AG10803 (cell line): Measurements from ENCODE around the gene ZRANB1.

Experiments
- DNase-seq: peaks from one replicate; pipeline ENCODE4 v3.0.0; 2010; ENCODE audit warnings: low read depth
- H3K4me3 ChIP-seq: 2 replicates; pipeline ENCODE4 v1.5.1; 2011; ENCODE audit warnings: mild to moderate bottlenecking, low read length, control low read depth
- TF ChIP-seq, protein P1 (sequence below): conservative IDR thresholded peaks from 2 replicates; pipeline ENCODE4 v1.5.1; 2011; ENCODE audit warnings: mild to moderate bottlenecking, low read length, control low read depth, inconsistent platforms

ZRANB1 gene

DNA sequence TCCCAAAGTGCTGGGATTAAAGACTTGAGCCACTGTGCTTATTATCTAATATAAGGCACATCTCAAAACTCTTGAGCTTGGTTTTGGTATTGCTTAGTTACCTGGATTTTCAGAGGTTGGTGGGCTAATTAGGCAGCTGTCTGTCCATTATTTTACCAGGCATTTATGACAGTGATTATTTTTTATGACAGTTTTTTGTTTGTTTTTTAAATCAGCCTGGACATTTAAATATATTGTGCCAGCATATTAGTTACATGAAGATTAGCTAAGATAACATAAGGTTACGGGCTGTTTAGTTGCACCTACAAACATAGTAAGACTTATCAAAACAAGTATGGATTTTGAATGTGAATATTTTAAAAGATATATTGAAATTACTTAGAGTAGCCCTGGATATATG lies 2.6 kb upstream of the ZRANB1 start:
- no peak overlapping the region for H3K4me3 ChIP-seq
- no peak for DNase-seq
- TF ChIP-seq, protein P1, sequence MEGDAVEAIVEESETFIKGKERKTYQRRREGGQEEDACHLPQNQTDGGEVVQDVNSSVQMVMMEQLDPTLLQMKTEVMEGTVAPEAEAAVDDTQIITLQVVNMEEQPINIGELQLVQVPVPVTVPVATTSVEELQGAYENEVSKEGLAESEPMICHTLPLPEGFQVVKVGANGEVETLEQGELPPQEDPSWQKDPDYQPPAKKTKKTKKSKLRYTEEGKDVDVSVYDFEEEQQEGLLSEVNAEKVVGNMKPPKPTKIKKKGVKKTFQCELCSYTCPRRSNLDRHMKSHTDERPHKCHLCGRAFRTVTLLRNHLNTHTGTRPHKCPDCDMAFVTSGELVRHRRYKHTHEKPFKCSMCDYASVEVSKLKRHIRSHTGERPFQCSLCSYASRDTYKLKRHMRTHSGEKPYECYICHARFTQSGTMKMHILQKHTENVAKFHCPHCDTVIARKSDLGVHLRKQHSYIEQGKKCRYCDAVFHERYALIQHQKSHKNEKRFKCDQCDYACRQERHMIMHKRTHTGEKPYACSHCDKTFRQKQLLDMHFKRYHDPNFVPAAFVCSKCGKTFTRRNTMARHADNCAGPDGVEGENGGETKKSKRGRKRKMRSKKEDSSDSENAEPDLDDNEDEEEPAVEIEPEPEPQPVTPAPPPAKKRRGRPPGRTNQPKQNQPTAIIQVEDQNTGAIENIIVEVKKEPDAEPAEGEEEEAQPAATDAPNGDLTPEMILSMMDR = no peak

DNA sequence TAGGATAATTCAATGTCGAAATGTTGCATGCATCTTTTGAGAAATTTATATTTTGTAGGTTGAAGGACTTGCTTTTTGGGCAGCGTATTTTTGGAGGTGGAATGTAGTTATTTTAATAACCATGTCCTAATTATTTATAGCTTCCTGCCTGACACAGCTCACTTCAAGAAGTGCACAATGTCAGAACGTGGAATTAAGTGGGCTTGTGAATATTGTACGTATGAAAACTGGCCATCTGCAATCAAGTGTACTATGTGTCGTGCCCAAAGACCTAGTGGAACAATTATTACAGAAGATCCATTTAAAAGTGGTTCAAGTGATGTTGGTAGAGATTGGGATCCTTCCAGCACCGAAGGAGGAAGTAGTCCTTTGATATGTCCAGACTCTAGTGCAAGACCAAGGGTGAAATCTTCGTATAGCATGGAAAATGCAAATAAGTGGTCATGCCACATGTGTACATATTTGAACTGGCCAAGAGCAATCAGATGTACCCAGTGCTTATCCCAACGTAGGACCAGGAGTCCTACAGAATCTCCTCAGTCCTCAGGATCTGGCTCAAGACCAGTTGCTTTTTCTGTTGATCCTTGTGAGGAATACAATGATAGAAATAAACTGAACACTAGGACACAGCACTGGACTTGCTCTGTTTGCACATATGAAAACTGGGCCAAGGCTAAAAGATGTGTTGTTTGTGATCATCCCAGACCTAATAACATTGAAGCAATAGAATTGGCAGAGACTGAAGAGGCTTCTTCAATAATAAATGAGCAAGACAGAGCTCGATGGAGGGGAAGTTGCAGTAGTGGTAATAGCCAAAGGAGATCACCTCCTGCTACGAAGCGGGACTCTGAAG lies 620 bp downstream of the ZRANB1 start:
- TF ChIP-seq, protein P1 = no peak
- no peak overlapping the region for H3K4me3 ChIP-seq
- DNase-seq = no peak

DNA sequence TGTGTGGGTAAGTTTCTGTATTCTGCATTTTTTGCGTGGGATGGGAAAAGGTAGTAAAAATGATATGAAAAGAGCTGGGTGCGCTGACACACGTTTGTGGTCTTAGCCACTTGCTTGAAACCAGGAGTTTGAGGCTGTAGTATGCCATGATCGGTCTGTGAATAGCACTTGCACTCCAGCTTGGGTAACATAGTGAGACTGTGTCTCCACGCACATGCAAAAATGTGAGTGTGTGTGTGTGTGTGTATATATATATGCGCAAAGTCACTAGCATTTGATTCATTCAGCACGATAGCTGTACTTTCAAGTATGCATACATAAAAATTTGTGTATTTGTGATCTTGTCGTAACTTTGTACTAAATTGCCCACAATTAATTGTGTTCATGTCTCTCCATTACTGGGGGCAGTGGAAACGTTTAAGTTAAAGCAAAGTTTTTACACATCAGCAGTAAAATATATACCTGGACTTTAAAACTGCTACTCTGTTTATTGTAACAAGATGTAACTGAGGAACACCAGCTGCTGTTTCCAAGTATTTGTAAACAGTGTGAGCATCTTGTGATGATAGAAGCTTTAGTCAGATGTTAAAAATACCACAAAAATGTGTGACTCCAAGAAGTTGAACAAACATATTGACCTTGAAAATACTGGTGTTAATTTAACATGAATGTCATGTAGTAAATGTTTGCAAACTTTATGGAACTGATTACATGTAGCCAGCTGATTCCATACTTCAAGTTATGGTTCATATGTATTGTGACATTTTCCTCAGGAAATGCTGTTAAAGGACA lies 1.6 kb downstream of the ZRANB1 start:
- no peak overlapping the region for H3K4me3 ChIP-seq
- TF ChIP-seq, protein P1 = no peak
- DNase-seq = peak; percentile 93

DNA sequence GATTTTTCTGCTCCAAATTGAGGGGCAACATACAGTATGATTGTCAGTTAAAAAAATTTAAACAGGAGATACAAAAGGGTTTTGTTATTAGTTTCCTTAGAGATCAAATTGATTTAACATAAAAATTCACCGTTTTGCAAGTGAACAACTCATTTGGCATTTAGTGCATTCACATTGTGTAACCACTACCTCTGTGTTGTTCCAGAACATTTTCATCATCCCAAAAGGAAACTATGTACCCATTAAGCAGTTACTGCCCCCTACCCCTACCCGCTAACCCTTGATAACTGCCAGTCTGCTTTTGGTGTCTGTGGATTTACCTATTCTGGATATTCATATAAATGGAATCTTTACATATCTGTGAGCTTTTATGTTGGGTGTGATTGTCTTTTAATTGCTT lies 3.1 kb downstream of the ZRANB1 start:
- TF ChIP-seq, protein P1 = peak; percentile 18; the same call in 1 of the 2 replicates
- no peak overlapping the region for H3K4me3 ChIP-seq
- peak; percentile 86 for DNase-seq

DNA sequence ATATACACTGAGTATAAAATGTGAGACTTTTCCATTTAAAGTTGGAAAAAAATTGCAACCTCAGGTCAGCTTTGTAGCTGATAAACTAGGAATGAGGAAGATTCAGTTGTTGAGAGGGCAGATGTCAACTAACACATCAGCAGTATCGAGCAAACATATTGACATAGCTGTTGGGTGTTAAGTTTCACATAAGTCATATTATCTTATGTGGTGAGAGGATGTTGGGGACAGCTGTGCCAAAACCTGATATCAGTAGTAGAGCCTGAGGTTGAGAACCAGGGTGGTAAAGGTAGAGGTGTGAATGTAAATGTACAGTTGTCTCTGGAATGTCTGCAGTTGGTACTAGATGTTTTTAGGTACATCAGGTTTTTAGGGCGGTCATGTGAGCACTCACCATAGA lies 5.0 kb downstream of the ZRANB1 start:
- TF ChIP-seq, protein P1 = no peak
- H3K4me3 ChIP-seq = no peak overlapping the region
- no peak for DNase-seq

DNA sequence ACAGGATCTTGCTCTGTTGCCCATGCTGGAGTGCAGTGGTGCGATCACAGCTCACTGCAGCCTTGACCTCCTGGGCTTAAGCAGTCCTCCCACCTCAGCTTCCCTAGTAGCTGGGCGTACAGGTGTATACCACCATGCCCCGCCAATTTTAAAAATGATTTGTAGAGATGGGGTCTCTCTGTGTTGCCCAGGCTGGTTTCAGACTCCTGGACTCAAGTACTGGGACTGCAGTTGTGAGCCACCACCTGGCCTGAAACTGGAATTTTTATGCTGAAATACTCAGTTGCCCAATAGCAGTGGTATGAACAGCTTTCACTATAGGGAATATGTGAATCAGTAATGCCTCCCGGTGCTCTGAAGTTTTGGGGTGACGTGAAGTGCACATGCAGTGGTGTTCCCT lies 7.6 kb downstream of the ZRANB1 start:
- TF ChIP-seq, protein P1 = peak; percentile 32
- DNase-seq = peak; percentile 61
- no peak overlapping the region for H3K4me3 ChIP-seq
